ENCODE measurements around the gene RLIM. TPM values are rescaled to one million over a fixed set of nuclear protein-coding genes. Genes with fewer than 3 reads are reported as not detected.

RLIM gene
- total and polyA plus RNA-seq, 4 donors = 6.1 to 40.0 (median 21.6) TPM

DNA sequence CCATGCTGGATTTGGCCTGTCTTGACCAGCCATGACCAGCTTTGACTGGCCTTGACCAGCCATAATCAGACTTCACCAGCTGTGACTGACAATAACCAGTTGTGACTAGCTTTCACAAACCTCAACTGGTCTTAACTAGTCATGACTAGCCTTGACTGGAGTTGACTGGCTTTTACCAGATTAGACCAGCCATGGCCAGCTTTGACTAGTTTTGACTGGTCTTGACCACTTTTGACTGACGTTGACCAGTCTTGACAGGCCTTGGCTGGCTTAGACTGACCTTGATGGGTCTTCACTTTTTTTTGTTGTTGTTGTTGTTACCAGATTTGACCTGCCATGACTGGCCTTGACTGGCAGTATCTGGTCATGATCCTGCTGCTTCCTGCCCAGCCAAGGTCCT is 67.4 kb downstream of the RLIM start:
- ATAC-seq (ENCODE audit: low FRiP score) (no peak), DNase-seq (no peak)
- no peaks in the 10 kb centered on the region for H3K9me3 ChIP-seq (ENCODE audit: control insufficient read depth, low read length)
- H3K4me1 ChIP-seq (ENCODE audit: control insufficient read depth in 1 of 2, insufficient read depth in 2 of 2, low read length in 2 of 2) = no peaks in the 10 kb centered on the region
- H3K27ac ChIP-seq (ENCODE audit: low read depth in 1 of 2, low read length in 2 of 2) = no peak overlapping the region
- H3K36me3 ChIP-seq (ENCODE audit: control insufficient read depth in 1 of 2, insufficient read depth in 2 of 2, low read length in 1 of 2) = no peaks in the 10 kb centered on the region
- H3K4me3 ChIP-seq (ENCODE audit: low read length in 2 of 2) = no peak overlapping the region
- intact Hi-C loops (cut with DNase I) = loop anchor here in 1 of 2 donors (10.0 kb wide), 1 partner anchor 162 kb away; no protein-coding TSS in a partner anchor
- 85 to 93% methylated on average over 1 of the region's 1 CpG for whole genome bisulfite sequencing, 2 donors
- H3K27me3 ChIP-seq (ENCODE audit: control insufficient read depth in 1 of 2, insufficient read depth in 2 of 2, low read length in 1 of 2) = no peaks in the 10 kb centered on the region

DNA sequence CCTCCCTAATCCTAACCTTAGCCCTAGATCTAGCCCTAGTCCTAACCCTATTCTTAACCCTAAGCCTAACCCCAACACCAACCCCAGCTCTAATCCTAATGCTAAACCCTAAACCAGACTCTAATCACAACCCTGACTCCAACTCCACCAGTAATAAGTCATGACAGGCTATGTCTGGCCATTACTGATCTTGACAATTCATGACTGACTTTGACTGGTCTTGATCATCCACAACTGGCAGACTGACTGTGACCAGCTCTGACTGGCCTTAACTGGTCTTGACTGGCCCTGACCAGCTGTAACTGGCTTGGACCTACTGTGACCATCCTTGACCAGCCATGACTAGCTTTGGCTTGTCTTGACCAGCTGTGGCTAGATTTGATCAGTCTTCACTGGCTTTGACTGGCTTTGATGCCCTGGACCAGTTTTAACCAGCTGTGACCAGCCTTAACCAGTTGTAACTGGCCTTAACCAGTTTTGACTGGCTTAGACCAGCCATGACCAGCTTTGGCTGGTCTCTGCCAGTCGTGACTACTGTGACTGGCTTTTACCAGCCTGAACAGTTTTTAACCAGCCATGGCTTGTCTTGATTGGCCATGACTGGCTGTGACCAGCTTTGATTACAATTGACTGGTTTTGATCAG is 68.4 kb downstream of the RLIM start:
- no peak overlapping the region for H3K4me3 ChIP-seq (ENCODE audit: low read length in 2 of 2)
- no peaks in the 10 kb centered on the region for H3K4me1 ChIP-seq (ENCODE audit: control insufficient read depth in 1 of 2, insufficient read depth in 2 of 2, low read length in 2 of 2)
- intact Hi-C loops (cut with DNase I) = loop anchor here in 1 of 2 donors (10.0 kb wide), 1 partner anchor 161 kb away; no protein-coding TSS in a partner anchor
- no peaks in the 10 kb centered on the region for H3K9me3 ChIP-seq (ENCODE audit: control insufficient read depth, low read length)
- no peaks in the 10 kb centered on the region for H3K36me3 ChIP-seq (ENCODE audit: control insufficient read depth in 1 of 2, insufficient read depth in 2 of 2, low read length in 1 of 2)
- ATAC-seq (ENCODE audit: low FRiP score) = no peak
- no peaks in the 10 kb centered on the region for H3K27me3 ChIP-seq (ENCODE audit: control insufficient read depth in 1 of 2, insufficient read depth in 2 of 2, low read length in 1 of 2)
- no peak overlapping the region for H3K27ac ChIP-seq (ENCODE audit: low read depth in 1 of 2, low read length in 2 of 2)
- no peak for DNase-seq
- 53 to 88% methylated on average over 1 of the region's 1 CpG for WGBS, 2 donors

DNA sequence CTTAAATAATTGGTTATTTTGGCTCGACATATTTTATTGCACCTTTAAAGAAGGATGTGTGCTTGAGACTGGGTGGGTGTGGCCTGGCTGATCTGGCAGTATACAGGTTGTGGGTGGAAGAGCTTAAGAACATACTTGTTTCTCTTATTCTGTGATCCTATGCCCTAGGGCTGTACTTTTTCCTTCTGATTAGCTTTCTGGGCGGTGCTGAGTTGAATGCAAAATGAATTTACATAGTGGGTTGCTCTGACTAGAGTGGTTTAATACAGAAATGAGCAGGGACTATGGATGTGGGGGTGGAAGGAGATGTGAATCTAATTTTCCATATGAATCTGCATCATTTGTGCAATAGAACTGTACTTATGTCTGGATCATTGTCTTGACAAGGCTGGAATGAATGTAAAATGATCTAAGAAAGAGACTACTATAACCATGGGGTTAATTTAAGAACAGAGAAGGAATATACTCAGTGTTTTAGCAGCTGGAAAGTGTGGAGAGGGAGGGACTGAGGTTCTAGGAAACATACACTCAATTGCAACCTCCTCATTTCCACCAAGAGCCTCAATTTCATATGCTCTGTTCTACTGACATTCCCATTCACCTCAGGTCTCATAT is 73.7 kb downstream of the RLIM start:
- Histone ChIP-seq H3K36me3 (ENCODE audit: control insufficient read depth in 1 of 2, insufficient read depth in 2 of 2, low read length in 1 of 2) (no peaks in the 10 kb centered on the region), H3K9me3 (ENCODE audit: control insufficient read depth, low read length) (no peaks in the 10 kb centered on the region), H3K4me1 (ENCODE audit: control insufficient read depth in 1 of 2, insufficient read depth in 2 of 2, low read length in 2 of 2) (no peaks in the 10 kb centered on the region), H3K27me3 (ENCODE audit: control insufficient read depth in 1 of 2, insufficient read depth in 2 of 2, low read length in 1 of 2) (no peaks in the 10 kb centered on the region), H3K4me3 (ENCODE audit: low read length in 2 of 2) (no peak overlapping the region), H3K27ac (ENCODE audit: low read depth in 1 of 2, low read length in 2 of 2) (no peak overlapping the region)
- ATAC-seq (ENCODE audit: low FRiP score) (no peak), DNase-seq (no peak)
- WGBS, 2 donors = 51 to 84% methylated on average over 2 of the region's 2 CpGs
- intact Hi-C loops (cut with DNase I) = loop anchor here in 1 of 2 donors (10.0 kb wide), 1 partner anchor 156 kb away; no protein-coding TSS in a partner anchor

DNA sequence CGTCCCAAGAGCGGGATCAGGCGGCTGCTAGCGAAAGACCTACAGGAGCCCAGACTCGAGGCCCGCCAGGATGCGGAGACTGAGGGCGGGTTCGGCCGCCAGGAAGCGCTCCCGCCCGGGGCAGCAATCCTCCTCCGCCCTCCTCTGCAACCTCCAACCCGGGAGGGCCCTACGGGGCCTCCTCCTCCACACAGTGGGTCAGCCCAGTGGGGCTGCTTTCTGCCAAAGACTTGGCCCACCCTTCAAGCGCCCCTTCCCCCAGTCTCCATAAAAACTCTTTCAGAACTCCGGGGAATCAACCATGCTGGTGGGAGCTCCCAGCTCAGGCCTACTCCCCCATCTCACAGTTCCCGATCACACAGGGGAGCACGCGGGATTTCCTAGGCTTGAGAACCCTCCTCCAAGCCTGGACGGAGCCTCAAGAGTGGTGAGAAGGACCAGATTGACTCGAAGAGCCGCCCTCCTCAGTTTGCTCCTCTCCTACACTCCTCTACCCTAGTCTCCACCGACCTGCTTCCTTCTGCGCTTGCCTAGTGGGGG is 77.5 kb downstream of the RLIM start:
- no peak for DNase-seq
- H3K36me3 ChIP-seq (ENCODE audit: control insufficient read depth in 1 of 2, insufficient read depth in 2 of 2, low read length in 1 of 2) = no peaks in the 10 kb centered on the region
- ATAC-seq (ENCODE audit: low FRiP score) = peak; percentile 66
- peak overlapping the region in 1 of 2 donors; percentile 28 for H3K4me3 ChIP-seq (ENCODE audit: low read length in 2 of 2)
- intact Hi-C loops (cut with DNase I) = loop anchor here in 1 of 2 donors (5.0 kb wide), 1 partner anchor 115 kb away; the partner anchor contains the start of gene SLC16A2
- H3K4me1 ChIP-seq (ENCODE audit: control insufficient read depth in 1 of 2, insufficient read depth in 2 of 2, low read length in 2 of 2) = no peaks in the 10 kb centered on the region
- H3K9me3 ChIP-seq (ENCODE audit: control insufficient read depth, low read length) = no peaks in the 10 kb centered on the region
- 5 to 28% methylated on average over 25 to 26 of the region's 26 CpGs for WGBS, 2 donors
- no peaks in the 10 kb centered on the region for H3K27me3 ChIP-seq (ENCODE audit: control insufficient read depth in 1 of 2, insufficient read depth in 2 of 2, low read length in 1 of 2)
- peak overlapping the region in 1 of 2 donors; percentile 83 for H3K27ac ChIP-seq (ENCODE audit: low read depth in 1 of 2, low read length in 2 of 2)

DNA sequence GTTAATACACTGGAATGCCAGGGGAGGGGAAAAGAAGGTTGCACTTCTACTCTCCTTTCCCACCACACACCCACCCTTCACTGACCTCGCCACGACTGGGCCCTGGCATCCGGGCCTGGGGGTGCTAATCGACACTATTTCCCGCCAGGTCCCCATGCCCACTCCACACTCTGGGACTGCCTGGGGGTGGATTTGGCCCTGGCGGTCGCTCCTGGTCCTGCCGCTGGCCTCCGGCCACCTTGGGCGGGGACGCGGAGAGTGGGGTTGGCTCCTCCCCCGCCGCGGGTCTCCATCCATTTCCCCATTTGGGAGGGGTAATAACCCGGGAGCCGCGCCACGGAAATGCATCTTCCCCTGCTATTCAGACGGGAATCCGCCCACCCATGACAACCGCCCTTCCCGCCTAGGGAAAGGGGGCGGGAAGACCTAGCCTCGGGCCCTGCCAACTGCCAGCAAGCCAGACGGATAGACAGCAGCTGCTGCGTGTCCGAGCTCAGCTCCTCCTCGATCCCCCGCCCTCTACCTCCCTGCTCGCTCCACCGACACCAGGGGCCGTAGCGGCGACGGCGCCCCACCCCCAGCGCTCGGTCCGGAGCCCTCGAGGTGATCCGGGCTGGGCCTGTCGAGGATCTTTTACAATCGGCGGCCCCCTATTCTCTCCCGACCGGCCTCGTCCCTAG is 78.1 kb downstream of the RLIM start:
- H3K27me3 ChIP-seq (ENCODE audit: control insufficient read depth in 1 of 2, insufficient read depth in 2 of 2, low read length in 1 of 2) = no peaks in the 10 kb centered on the region
- H3K27ac ChIP-seq (ENCODE audit: low read depth in 1 of 2, low read length in 2 of 2) = peak overlapping the region in 1 of 2 donors; percentile 83
- WGBS, 2 donors = 1 to 28% methylated on average over 43 to 48 of the region's 48 CpGs

DNA sequence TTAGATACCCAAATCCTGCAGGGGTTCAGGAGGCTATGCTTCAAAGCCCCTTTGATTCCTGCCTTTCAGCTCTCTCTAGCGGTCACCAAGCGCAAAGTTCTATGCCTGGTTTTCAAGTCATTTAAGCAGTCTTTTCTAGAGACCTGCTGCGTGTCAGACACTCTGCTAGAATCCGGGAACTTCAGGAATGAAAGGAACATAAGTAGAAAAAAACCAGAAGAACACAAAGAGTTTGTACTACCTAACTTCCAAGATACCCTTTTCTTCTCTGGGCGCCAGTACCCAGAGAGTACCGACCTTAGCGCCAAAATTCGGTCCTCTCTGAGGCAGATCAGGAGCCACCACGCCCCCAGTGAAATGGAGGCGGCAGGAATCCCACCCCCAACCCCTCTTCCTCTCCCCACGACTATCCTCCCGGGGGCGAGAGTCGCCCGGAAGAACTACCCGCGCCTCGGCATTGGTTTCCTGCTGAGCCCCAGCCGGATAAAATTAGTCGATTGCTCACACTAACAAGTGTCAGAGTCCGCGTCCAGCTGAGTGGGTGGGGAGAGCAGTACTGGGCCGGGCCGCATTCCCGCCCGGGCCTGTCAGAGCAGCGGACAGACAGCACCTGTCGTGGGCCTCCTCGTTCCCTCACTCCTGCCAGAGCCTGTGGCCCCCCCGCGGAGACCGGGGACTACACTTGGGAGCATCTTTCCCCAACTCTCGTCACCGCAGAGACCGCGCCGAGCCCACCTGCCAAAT is 78.8 kb downstream of the RLIM start:
- WGBS, 2 donors = 1 to 20% methylated on average over 34 to 37 of the region's 37 CpGs

More for the DNA sequence above, 78.1 kb downstream of the RLIM start:
- intact Hi-C loops (cut with DNase I) = loop anchor here in 1 of 2 donors (5.0 kb wide), 1 partner anchor 114 kb away; the partner anchor contains the start of gene SLC16A2
- Histone ChIP-seq H3K4me3 (ENCODE audit: low read length in 2 of 2) (peak overlapping the region in 1 of 2 donors; percentile 49), H3K9me3 (ENCODE audit: control insufficient read depth, low read length) (no peaks in the 10 kb centered on the region), H3K4me1 (ENCODE audit: control insufficient read depth in 1 of 2, insufficient read depth in 2 of 2, low read length in 2 of 2) (no peaks in the 10 kb centered on the region), H3K36me3 (ENCODE audit: control insufficient read depth in 1 of 2, insufficient read depth in 2 of 2, low read length in 1 of 2) (no peaks in the 10 kb centered on the region)
- peak; percentile 90 for ATAC-seq (ENCODE audit: low FRiP score)
- DNase-seq = peak; percentile 94 to 95

More for the DNA sequence above, 78.8 kb downstream of the RLIM start:
- Histone ChIP-seq H3K27ac (ENCODE audit: low read depth in 1 of 2, low read length in 2 of 2) (peak overlapping the region in 1 of 2 donors; percentile 65), H3K4me1 (ENCODE audit: control insufficient read depth in 1 of 2, insufficient read depth in 2 of 2, low read length in 2 of 2) (no peaks in the 10 kb centered on the region), H3K36me3 (ENCODE audit: control insufficient read depth in 1 of 2, insufficient read depth in 2 of 2, low read length in 1 of 2) (no peaks in the 10 kb centered on the region), H3K9me3 (ENCODE audit: control insufficient read depth, low read length) (no peaks in the 10 kb centered on the region), H3K4me3 (ENCODE audit: low read length in 2 of 2) (peak overlapping the region; percentile 11 to 49), H3K27me3 (ENCODE audit: control insufficient read depth in 1 of 2, insufficient read depth in 2 of 2, low read length in 1 of 2) (no peaks in the 10 kb centered on the region)
- intact Hi-C loops (cut with DNase I) = loop anchor here (2.0 to 5.0 kb wide), 2 partner anchors 113 to 115 kb away; partner anchors contain the start of gene SLC16A2 (in 2 of the 2)
- ATAC-seq (ENCODE audit: low FRiP score) = peak; percentile 75
- peak; percentile 81 to 89 for DNase-seq
